K562 (cell line): Measurements from ENCODE around the gene ISL1. TPM values are rescaled to one million over a fixed set of nuclear protein-coding genes. Genes with fewer than 3 reads are reported as not detected.

Experiments used
- ATAC-seq: fragments of 200-7000 bp; cut with Tn5 transposase; 3 replicates; pipeline ENCODE4 v1.9.1; 2020; ENCODE audit warnings: moderate library complexity
- BruUV-seq: library from RNA; stranded (reverse); fragments of 400-500 nt; replicated peaks from 2 replicates; lab custom pipeline; 2021; lab: Mats Ljungman, UMichigan
- CTCF ChIA-PET: fragments of 300-600 bp; formaldehyde crosslinking; extraction: SDS; loops from one replicate; lab custom pipeline; 2021; ENCODE audit warnings: low intra/inter-chr PET ratio; lab: Yijun Ruan, JAX
- POLR2A ChIA-PET: fragments of 300-600, 350-650 bp; sonication (Branson Sonifier 250); formaldehyde crosslinking; extraction: SDS; loops from one replicate; lab custom pipeline; 2021; ENCODE audit warnings: antibody characterized with exemption, inconsistent platforms; lab: Yijun Ruan, JAX
- DNase-seq, 4 experiments: peaks; one replicate each; pipeline versions ENCODE4 v3.0.0 to v3.0.0-alpha.2; 2011 to 2018; ENCODE audit warnings: low spot score in 3 of 4, mixed read lengths in 3 of 4; ENCODE audit errors: extremely low read depth in 1 of 4
- FAIRE-seq: peaks from 2 replicates; lab custom pipeline; 2011; peaks lifted over from hg19 to GRCh38; lab: Jason Lieb, UNC
- H2AFZ ChIP-seq: 2 replicates; pipeline ENCODE4 v1.6.0; 2011; ENCODE audit warnings: low read depth, low read length, control low read depth, inconsistent platforms
- H3K27ac ChIP-seq: fragments of 200-600 bp; 3 replicates; pipeline ENCODE4 v1.8.0; 2011; ENCODE audit warnings: low read depth, mild to moderate bottlenecking, control low read depth, inconsistent platforms, low read length, moderate library complexity, mixed read lengths; ENCODE audit errors: extremely low read depth
- H3K27me3 ChIP-seq, 2 experiments: fragments of 300-600 bp in 1 of 2; 2 replicates in 1 of 2; 3 replicates in 1 of 2; pipeline versions ENCODE4 v1.6.0 to v1.8.0; 2011; ENCODE audit warnings: inconsistent platforms in 2 of 2, low read length in 2 of 2, mild to moderate bottlenecking in 1 of 2, mixed read lengths in 1 of 2, moderate library complexity in 1 of 2; ENCODE audit not compliant: control insufficient read depth in 2 of 2, insufficient read depth in 2 of 2
- H3K36me3 ChIP-seq: fragments of 300-600 bp; 3 replicates; pipeline ENCODE4 v1.8.0; 2011; ENCODE audit warnings: mild to moderate bottlenecking, low read length, inconsistent platforms; ENCODE audit not compliant: control insufficient read depth, insufficient read depth
- H3K4me1 ChIP-seq, 2 experiments: fragments of 200-600 bp in 1 of 2; replicated peaks in 1 of 2; 2 replicates in 1 of 2; 3 replicates in 1 of 2; pipeline versions ENCODE4 v1.5.1 to v1.8.0; 2011; ENCODE audit warnings: inconsistent platforms in 2 of 2, low read length in 2 of 2, mild to moderate bottlenecking in 1 of 2, mixed read lengths in 1 of 2, moderate library complexity in 1 of 2; ENCODE audit not compliant: control insufficient read depth in 2 of 2, insufficient read depth in 2 of 2
- H3K4me2 ChIP-seq: 2 replicates; pipeline ENCODE4 v1.6.1; 2011; ENCODE audit warnings: low read length, control low read depth, inconsistent platforms, mixed read lengths; ENCODE audit not compliant: insufficient read depth
- H3K4me3 ChIP-seq: fragments of 200-600 bp; sonication (generic), shearing (Covaris generic); 2 replicates; pipeline ENCODE4 v1.5.1; 2016; ENCODE audit warnings: control low read depth, inconsistent platforms
- H3K79me2 ChIP-seq: fragments of 200-600 bp; 3 replicates; pipeline ENCODE4 v1.8.0; 2011; ENCODE audit warnings: low read length, inconsistent platforms; ENCODE audit not compliant: control insufficient read depth, insufficient read depth
- H3K9ac ChIP-seq, 2 experiments: 2 replicates each; pipeline versions ENCODE4 v1.6.0 to v1.6.1; 2011; ENCODE audit warnings: low read depth in 2 of 2, low read length in 2 of 2, control low read depth in 1 of 2, inconsistent platforms in 1 of 2, mild to moderate bottlenecking in 1 of 2, mixed read lengths in 1 of 2; ENCODE audit not compliant: insufficient read depth in 1 of 2
- H3K9me1 ChIP-seq: one replicate; pipeline ENCODE4 v1.6.0; 2011; ENCODE audit warnings: inconsistent platforms, mild to moderate bottlenecking, low read length, moderate library complexity; ENCODE audit not compliant: control insufficient read depth, insufficient read depth
- H3K9me3 ChIP-seq: replicated peaks from 2 replicates; pipeline ENCODE4 v1.5.1; 2011; ENCODE audit warnings: low read depth, low read length, inconsistent platforms; ENCODE audit not compliant: control insufficient read depth, insufficient read depth
- H4K20me1 ChIP-seq: replicated peaks from 2 replicates; pipeline ENCODE4 v1.6.1; 2011; ENCODE audit warnings: low read length, inconsistent platforms, mixed read lengths; ENCODE audit not compliant: control insufficient read depth, insufficient read depth
- CREB3 ChIP-seq: fragments of 450-650 bp; conservative IDR thresholded peaks from 2 replicates; pipeline ENCODE4 v1.6.1; 2016; ENCODE audit warnings: missing genetic modification characterization, low read depth, mild to moderate bottlenecking, missing compliant biosample characterization, moderate library complexity
- DEAF1 ChIP-seq: fragments of 450-650 bp; formaldehyde crosslinking; IDR thresholded peaks from 2 replicates; pipeline ENCODE4 v1.4.0; 2020; ENCODE audit warnings: mild to moderate bottlenecking, moderate library complexity
- DNMT1 ChIP-seq: fragments of 450-650 bp; IDR thresholded peaks from 2 replicates; pipeline ENCODE4 v1.6.1; 2016; ENCODE audit warnings: antibody characterized with exemption, mild to moderate bottlenecking
- NFIX ChIP-seq: fragments of 250-450 bp; sonication (Bioruptor Pico); IDR thresholded peaks from 2 replicates; pipeline ENCODE4 v1.4.0; 2020; ENCODE audit warnings: low read depth, mild to moderate bottlenecking, moderate library complexity
- NFYB ChIP-seq: IDR thresholded peaks from 2 replicates; pipeline ENCODE4 v1.6.1; 2011; ENCODE audit warnings: mild to moderate bottlenecking, moderate library complexity; ENCODE audit not compliant: insufficient read length; ENCODE audit errors: extremely low read depth
- NR2C2 ChIP-seq, 2 experiments: fragments of 200-800 bp in 1 of 2; sonication (Bioruptor generic) in 1 of 2; sonication (generic) in 1 of 2; formaldehyde crosslinking in 1 of 2; IDR thresholded peaks; 2 replicates each; pipeline versions ENCODE4 v1.6.1 to v1.8.0; 2016 to 2022; ENCODE audit warnings: mild to moderate bottlenecking in 1 of 2, missing compliant biosample characterization in 1 of 2, missing genetic modification characterization in 1 of 2, missing genetic modification reagents in 1 of 2
- PHB ChIP-seq: fragments of 250-450 bp; sonication (Bioruptor Pico); IDR thresholded peaks from 2 replicates; pipeline ENCODE4 v1.5.0; 2021
- PRMT5 ChIP-seq: sonication (generic); formaldehyde crosslinking; IDR thresholded peaks from 2 replicates; pipeline ENCODE4 v1.5.0; 2020; ENCODE audit warnings: missing genetic modification reagents
- PURB ChIP-seq: sonication (generic); formaldehyde crosslinking; IDR thresholded peaks from 2 replicates; pipeline ENCODE4 v1.9.0; 2021; ENCODE audit warnings: low read depth, mild to moderate bottlenecking, missing genetic modification reagents
- SMAD3 ChIP-seq: fragments of 450-650 bp; formaldehyde crosslinking; conservative IDR thresholded peaks from 2 replicates; pipeline ENCODE4 v1.4.0; 2020; ENCODE audit warnings: mild to moderate bottlenecking
- SMARCA4 ChIP-seq: fragments of 450-650 bp; IDR thresholded peaks from 2 replicates; pipeline ENCODE4 v1.6.1; 2016
- SNAPC5 ChIP-seq: fragments of 250-450 bp; sonication (Bioruptor Pico); IDR thresholded peaks from 2 replicates; pipeline ENCODE4 v1.8.0; 2021; ENCODE audit warnings: moderate library complexity, mild to moderate bottlenecking, inconsistent platforms
- SREBF2 ChIP-seq: sonication (generic); formaldehyde crosslinking; IDR thresholded peaks from 2 replicates; pipeline ENCODE4 v1.4.0; 2020; ENCODE audit warnings: mild to moderate bottlenecking, missing genetic modification reagents
- SRSF3 ChIP-seq: fragments of 200-400 bp; formaldehyde crosslinking; IDR thresholded peaks from 2 replicates; pipeline ENCODE4 v1.6.1; 2016; ENCODE audit warnings: mild to moderate bottlenecking, low read length, moderate library complexity; ENCODE audit not compliant: insufficient read depth
- ZBTB2 ChIP-seq: fragments of 450-650 bp; IDR thresholded peaks from 2 replicates; pipeline ENCODE4 v1.6.1; 2016; ENCODE audit warnings: antibody characterized with exemption
- ZNF717 ChIP-seq: fragments of 250-450 bp; sonication (Bioruptor Pico); IDR thresholded peaks from 2 replicates; pipeline ENCODE4 v1.5.0; 2021
- WGBS: fragments of 100-300 bp; shearing (Covaris generic); methylation state at CpG from one replicate; pipeline ENCODE4 v1.1.6; 2016; ENCODE audit warnings: low coverage, mixed read lengths; ENCODE audit not compliant: insufficient coverage; ENCODE audit errors: missing lambda C conversion rate; 5-methylcytosine and 5-hydroxymethylcytosine counted together
- in situ Hi-C: fragments of 300-500 bp; cut with MboI; formaldehyde crosslinking; loops from 4 replicates; pipeline ENCODE4 v1.15.0; 2018; ENCODE audit warnings: inconsistent platforms, mixed read lengths
- intact Hi-C: fragments of 100-400 bp; cut with micrococcal nuclease; formaldehyde crosslinking; loops from 2 replicates; pipeline ENCODE4 v1.14.2; 2022
- polyA plus RNA-seq, 8 experiments: library from polyadenylated mRNA; depleted of rRNA in 4 of 8; stranded (reverse) in 5 of 8; unstranded in 3 of 8; fragments of >200 nt; fragmentation: Nextera tagmentation in 2 of 8; fragmentation: Illumina TruSeq in 1 of 8; extraction: Ambion mirVana in 2 of 8; extraction: Trizol in 1 of 8; gene quantifications; 2 replicates each; pipeline versions ENCODE4 v1.2.1 to v1.2.3, GENCODE V29; 2011 to 2014; ENCODE audit warnings: inconsistent platforms in 1 of 8, missing spikeins in 1 of 8
- total RNA-seq, 7 experiments: library from RNA; depleted of rRNA in 6 of 7; stranded (reverse); fragments of >200 nt in 6 of 7; fragmentation: Illumina TruSeq in 2 of 7; extraction: Trizol in 2 of 7; gene quantifications; 2 replicates each; pipeline versions ENCODE4 v1.2.1 to v1.2.3, GENCODE V29; 2011 to 2021; ENCODE audit warnings: low replicate concordance in 1 of 7

Gene ISL1
- total and polyA plus RNA-seq, 9 of the 15 experiments (the other 6 are each of a cell fraction or from before 2014, with no cell fraction given): not detected

- H3K9ac ChIP-seq: no peak overlapping the region
- H3K9me1 ChIP-seq: no peaks in the 10 kb centered on the region
- FAIRE-seq: no peak
- 0% methylated on average over 3 of the region's 3 CpGs for WGBS
- no peak for ATAC-seq
- no peak for DNase-seq
- no peak overlapping the region for H2AFZ ChIP-seq
- H3K27ac ChIP-seq: no peak overlapping the region
- no peak overlapping the region for H3K4me2 ChIP-seq
- no peaks in the 10 kb centered on the region for H3K9me3 ChIP-seq
- no TSS peak for BruUV-seq
- H3K4me1 ChIP-seq: no peaks in the 10 kb centered on the region
- no peaks in the 10 kb centered on the region for H3K36me3 ChIP-seq
- H3K27me3 ChIP-seq: no peaks in the 10 kb centered on the region
- in situ Hi-C loops: no loop called here
- no peaks in the 10 kb centered on the region for H4K20me1 ChIP-seq
- CTCF ChIA-PET: no interaction called here
- no peaks in the 10 kb centered on the region for H3K79me2 ChIP-seq
- no peak overlapping the region for H3K4me3 ChIP-seq
- POLR2A ChIA-PET: no interaction called here
- intact Hi-C loops: no loop called here
- TF ChIP-seq DNMT1: no peak
- no peak for TF ChIP-seq SMAD3
- TF ChIP-seq CREB3 (tag): no peak
- TF ChIP-seq SREBF2: no peak
- TF ChIP-seq PURB (CRISPR knock-in tag): no peak
- no peak for TF ChIP-seq NFIX
- no peak for TF ChIP-seq NFYB
- no peak for TF ChIP-seq ZNF717 (CRISPR knock-in tag)
- TF ChIP-seq ZBTB2: no peak
- TF ChIP-seq SNAPC5 (CRISPR knock-in tag): no peak
- no peak for TF ChIP-seq SRSF3
- TF ChIP-seq DEAF1 (CRISPR knock-in tag): no peak
- no peak for TF ChIP-seq SMARCA4
- TF ChIP-seq PHB (CRISPR knock-in tag): no peak
- TF ChIP-seq PRMT5: no peak
- TF ChIP-seq NR2C2 (CRISPR knock-in tag; IDR thresholded peaks at IDR 0.05): no peak
- TF ChIP-seq NR2C2 (tag; IDR thresholded peaks at IDR 0.05): no peak
Measured at GRCh38 chr5:51433052-51433710, 49.9 kb downstream of the ISL1 start.
